NCI-H69 (cell line): Measurements from ENCODE around the gene TLE1.

ENCODE experiments used
- DNase-seq: peaks from one replicate; lab custom pipeline; 2025; lab: John Stamatoyannopoulos, UW

Gene TLE1

GRCh38 chr9:81573415-81574321 is 115.7 kb downstream of the TLE1 start:
- no peak for DNase-seq

GRCh38 chr9:81570083-81570482 is 119.3 kb downstream of the TLE1 start:
- no peak for DNase-seq

- no peak for DNase-seq
Observed at GRCh38 chr9:81566074-81566698, 123.2 kb downstream of the TLE1 start.

- DNase-seq: no peak
Observed at GRCh38 chr9:81565609-81566008, 123.7 kb downstream of the TLE1 start.

GRCh38 chr9:81565144-81565543 is 124.2 kb downstream of the TLE1 start:
- DNase-seq: peak; percentile 56

GRCh38 chr9:81564632-81565031 is 124.7 kb downstream of the TLE1 start:
- no peak for DNase-seq

- DNase-seq: no peak
Observed at GRCh38 chr9:81563739-81564138, 125.6 kb downstream of the TLE1 start.

GRCh38 chr9:81563020-81563407 is 126.3 kb downstream of the TLE1 start:
- no peak for DNase-seq

GRCh38 chr9:81562231-81563019 is 126.9 kb downstream of the TLE1 start:
- no peak for DNase-seq

- no peak for DNase-seq
Observed at GRCh38 chr9:81560851-81561732, 128.3 kb downstream of the TLE1 start.

- no peak for DNase-seq
Observed at GRCh38 chr9:81559709-81560108, 129.6 kb downstream of the TLE1 start.

GRCh38 chr9:81559197-81559596 is 130.2 kb downstream of the TLE1 start:
- DNase-seq: no peak

- peak; percentile 30 for DNase-seq
Observed at GRCh38 chr9:81558091-81558830, 131.1 kb downstream of the TLE1 start.

- peak; percentile 35 for DNase-seq
Observed at GRCh38 chr9:81557452-81558090, 131.8 kb downstream of the TLE1 start.

- no peak for DNase-seq
Observed at GRCh38 chr9:81556923-81557322, 132.4 kb downstream of the TLE1 start.

- peak; percentile 75 for DNase-seq
Observed at GRCh38 chr9:81552581-81552991, 136.8 kb downstream of the TLE1 start.

GRCh38 chr9:81550207-81550583 is 139.2 kb downstream of the TLE1 start:
- no peak for DNase-seq

- no peak for DNase-seq
Observed at GRCh38 chr9:81549500-81550206, 139.7 kb downstream of the TLE1 start.

GRCh38 chr9:81548911-81549310 is 140.4 kb downstream of the TLE1 start:
- DNase-seq: peak; percentile 17

GRCh38 chr9:81546489-81546888 is 142.9 kb downstream of the TLE1 start:
- DNase-seq: peak; percentile 93
